B cell (primary cell): ENCODE results near the gene RCC2.

ENCODE experiments used
- CTCF ChIP-seq: fragments of 200-600 bp; IDR thresholded peaks from one replicate; pipeline ENCODE4 v1.8.0; 2022; ENCODE audit warnings: antibody characterized with exemption, mild to moderate bottlenecking
- EZH2 ChIP-seq: IDR thresholded peaks from 2 replicates; pipeline ENCODE4 v1.6.1; 2012; ENCODE audit warnings: borderline replicate concordance, low read depth, mild to moderate bottlenecking, moderate library complexity, low read length; ENCODE audit not compliant: insufficient read depth, poor library complexity, severe bottlenecking

GRCh38 chr1:17404820-17405219, 34.7 kb downstream of the RCC2 start:
- TF ChIP-seq EZH2 (no peak), CTCF (no peak)
